GM21367 (cell line): ENCODE results near the gene TNFRSF8.

Experiments
- ATAC-seq: cut with Tn5 transposase; IDR thresholded peaks from one replicate; pipeline ENCODE4 v1.9.1; 2021; ENCODE audit not compliant: unreplicated experiment

Gene TNFRSF8

DNA sequence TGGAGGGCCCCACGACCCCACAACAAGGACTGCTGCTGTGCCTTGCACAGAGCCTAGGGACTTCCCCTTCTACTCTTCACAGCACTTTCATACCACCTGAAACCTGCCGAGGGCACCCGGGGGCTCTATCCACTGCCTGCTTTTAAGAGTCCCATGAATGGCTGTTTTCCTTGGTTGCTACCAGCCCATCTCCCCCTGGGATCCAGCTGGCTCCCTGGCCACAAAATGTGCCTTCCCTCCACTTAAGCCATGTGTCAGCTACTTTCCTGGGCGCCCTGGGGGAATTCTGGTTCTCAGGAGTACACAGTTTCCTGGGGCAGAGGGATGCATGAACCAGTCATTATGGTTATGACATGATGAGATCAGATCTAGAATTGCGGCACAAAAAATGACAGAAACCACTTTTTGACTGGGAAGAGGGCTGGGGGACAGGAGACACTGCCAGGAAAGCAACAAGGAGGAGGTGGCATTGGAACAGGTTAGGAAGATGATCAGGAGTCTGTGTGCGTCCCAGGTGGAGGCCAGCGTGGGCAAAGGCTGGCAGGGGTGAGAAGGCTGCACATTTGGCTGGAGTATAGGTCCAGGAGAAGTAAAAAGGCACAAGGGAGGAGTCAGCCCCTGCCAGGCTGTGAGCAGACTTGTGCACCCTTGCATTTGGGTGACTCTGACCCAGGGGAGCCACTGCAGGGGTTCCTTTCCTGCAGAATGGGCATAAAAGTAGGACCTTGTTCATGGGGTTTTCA is 3.2 kb upstream of the TNFRSF8 start:
- ATAC-seq, result no peak

DNA sequence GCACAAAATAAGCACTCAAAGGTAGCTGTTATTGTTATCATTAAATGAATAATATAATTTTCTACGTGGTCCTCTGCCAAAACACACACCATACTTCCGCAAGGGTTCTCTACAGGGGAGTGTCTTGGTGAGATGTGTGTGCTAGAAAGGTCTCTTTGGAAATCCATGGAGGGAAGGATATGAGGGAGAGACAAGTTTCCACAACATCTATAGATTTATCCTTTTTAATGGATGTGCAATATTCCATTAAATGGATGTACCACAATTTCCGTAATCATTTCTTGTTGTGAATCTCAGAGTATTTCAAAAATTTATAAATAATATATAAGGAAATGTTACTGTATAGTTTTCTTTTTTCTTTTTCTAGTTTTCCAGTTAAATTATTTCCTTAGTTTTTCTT is 2.6 kb upstream of the TNFRSF8 start:
- no peak for ATAC-seq

DNA sequence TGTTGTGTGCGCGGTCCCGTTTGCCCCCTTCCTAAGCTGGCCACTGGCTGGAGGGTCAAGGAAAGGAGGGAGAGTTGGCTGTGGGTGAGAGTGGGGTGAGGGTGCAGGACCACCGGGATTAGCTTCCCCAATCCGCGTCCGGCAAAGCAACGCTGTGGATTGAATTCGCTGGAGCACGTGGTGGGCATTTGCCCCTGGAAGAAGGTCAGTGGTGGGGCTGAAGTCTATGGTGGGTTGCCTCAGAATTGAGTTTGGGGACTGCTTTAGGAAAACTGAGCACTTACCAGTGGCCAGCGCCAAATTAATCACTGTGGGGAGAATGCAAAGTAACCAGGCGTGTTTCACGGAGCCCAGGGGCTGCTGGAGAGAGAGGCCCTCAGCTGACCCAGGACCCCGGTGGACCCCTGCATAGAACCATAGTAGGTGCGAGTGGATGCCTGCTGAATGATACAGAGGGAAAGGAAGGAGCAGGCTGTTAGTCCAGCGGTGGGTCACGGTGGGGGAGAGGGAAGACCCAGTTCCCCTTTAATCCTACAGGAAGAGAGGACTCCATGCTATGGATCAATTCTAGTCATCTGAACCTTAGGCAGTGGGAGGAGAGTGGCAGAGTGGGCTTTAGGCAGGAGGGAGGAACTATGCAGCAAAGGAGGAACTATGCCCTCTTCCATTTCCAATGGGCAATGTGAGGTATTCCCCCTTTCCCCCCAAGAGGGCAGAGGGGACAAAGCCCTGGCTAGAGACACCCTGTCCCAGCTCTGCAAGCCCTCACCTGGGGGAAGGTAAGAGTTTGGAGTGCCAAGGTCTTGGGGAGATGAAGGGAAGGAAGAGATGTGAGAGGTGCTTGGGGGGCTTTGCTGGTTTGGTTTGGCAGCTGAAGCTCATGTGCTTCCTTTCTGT is 1.2 kb downstream of the TNFRSF8 start:
- ATAC-seq, result no peak

DNA sequence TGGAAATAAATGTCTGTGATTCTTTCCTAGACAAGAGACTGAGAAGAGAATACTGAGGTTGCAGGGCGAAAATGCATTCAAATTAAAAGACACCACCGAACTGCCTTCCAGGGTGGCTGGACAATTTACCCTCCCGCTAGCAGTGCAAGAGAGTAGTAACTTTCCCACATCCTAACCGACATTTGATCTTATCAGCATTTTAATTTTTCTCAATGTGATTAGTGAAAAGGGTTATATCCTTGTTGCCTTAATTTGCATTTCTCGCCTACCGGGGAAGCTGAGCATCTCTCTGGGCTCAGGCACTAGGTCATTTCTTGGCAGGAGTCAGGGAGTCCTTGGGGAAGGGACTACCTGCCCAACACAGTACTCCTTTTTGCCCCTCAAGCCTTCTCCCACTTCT is 2.8 kb downstream of the TNFRSF8 start:
- ATAC-seq, result no peak

DNA sequence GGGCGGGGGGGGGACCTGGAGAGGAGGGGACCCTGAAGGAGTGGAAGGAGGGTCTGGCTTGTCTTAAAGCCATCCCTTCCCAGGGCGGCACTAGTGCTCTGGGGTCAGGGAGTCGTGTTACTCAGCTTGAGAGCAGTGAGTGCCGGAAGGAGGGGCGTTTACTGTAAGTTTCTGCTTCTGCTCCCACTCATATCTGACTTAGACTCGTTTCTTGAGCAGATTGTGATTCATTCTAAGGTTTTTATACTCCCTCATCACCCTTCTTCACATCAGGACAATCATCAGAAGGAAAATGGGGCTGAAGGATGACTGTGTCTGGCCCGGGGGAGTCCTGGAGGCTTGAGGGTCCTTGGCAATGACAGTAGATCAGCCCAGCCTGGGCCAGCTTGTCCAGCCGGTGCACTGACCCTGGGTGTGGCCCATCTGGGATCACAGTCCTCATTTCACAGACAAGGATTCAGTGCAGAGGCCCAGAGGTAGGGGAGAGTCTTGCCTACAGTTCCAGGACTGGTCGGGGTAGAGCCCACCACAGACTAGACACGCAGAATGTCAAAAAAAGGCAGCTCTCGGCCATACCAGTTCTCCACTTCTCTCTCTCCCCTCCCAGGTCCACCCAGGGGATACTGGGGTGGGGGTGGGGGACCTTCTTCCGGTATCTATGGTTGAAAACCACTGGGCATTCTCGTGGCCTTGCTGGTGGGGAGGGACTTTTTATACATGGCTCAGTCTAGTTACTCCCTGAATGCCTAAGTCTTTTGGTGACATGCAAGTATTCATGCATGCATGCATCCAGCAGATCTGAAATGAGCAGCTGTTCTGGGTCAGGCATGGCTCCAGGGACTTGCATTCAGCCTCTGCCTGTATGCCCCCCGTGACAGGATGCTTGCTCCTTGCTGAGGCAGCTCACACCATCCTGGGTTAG is 5.1 kb downstream of the TNFRSF8 start:
- ATAC-seq, result no peak

GRCh38 chr1:12069623-12070244 is 6.6 kb downstream of the TNFRSF8 start:
- no peak for ATAC-seq

DNA sequence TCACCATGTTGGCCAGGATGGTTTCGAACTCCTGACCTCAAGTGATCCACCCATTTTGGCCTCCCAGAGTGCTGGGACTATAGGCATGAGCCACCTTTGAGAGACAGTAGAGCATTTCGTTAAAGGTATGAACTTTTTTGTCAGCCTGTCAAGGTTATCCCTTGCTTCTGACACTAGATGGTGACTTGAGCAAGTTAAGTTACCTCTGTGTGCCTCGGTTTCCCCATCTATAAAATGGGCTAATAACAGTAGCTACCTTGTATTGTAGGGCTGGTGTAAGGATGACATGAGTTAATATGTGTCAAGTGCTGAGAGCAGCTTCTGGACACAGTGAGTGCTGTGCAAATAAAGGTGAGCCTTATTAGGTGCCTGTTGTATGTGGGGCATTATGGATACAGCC is 8.8 kb downstream of the TNFRSF8 start:
- ATAC-seq, result no peak

DNA sequence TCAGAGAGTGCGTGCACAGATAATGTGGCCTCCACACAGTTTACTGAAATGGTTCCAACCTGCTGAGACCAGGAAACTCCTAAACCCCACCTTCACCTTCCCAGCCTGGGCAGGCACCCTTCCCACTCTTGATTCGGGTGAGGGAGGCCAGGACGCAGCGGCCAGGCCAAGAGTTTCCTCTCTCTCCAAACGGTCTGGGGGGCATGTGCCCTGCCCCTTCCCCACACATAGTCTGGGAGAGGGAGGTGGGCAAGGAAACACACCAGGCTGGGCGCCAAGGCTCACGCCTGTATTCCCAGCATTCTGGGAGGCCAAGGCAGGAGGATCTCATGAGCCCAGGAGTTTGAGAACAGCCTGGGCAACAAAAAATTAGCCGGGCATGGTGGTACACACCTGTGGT is 9.6 kb downstream of the TNFRSF8 start:
- ATAC-seq, result no peak

GRCh38 chr1:12073796-12074195 is 10.7 kb downstream of the TNFRSF8 start:
- no peak for ATAC-seq

GRCh38 chr1:12075195-12076114 is 12.4 kb downstream of the TNFRSF8 start:
- no peak for ATAC-seq

DNA sequence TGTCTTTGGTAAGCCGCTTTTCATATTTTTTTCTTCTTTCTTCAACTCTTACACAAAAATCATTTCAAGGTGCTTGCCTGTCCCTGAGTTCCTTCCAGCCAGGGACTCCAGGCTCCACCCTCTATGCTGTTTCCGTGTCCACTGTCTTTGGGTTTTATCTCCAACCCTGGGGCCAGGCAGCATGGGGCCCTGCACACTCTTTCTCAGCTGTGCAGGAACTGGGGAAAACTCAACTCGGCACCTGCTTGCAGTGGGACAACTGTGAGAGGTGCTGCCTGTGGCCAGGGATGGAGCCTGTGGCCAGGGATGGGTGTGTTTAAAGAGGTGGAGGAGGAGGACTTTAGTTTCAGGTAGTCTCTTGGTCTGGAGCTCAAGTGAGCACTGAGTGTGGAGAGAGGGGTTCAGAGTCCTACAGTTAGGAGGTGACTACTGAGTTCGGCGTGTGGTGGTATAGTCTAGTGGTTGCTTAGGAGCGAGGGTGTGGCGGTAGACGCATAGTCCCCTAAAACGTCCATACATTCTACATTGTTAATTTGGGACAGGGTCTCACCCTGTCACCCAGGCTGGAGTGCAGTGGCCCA is 13.4 kb downstream of the TNFRSF8 start:
- ATAC-seq, result no peak

- ATAC-seq, result no peak
These were observed 15.5 kb downstream of the TNFRSF8 start for GRCh38 chr1:12078575-12078937.

DNA sequence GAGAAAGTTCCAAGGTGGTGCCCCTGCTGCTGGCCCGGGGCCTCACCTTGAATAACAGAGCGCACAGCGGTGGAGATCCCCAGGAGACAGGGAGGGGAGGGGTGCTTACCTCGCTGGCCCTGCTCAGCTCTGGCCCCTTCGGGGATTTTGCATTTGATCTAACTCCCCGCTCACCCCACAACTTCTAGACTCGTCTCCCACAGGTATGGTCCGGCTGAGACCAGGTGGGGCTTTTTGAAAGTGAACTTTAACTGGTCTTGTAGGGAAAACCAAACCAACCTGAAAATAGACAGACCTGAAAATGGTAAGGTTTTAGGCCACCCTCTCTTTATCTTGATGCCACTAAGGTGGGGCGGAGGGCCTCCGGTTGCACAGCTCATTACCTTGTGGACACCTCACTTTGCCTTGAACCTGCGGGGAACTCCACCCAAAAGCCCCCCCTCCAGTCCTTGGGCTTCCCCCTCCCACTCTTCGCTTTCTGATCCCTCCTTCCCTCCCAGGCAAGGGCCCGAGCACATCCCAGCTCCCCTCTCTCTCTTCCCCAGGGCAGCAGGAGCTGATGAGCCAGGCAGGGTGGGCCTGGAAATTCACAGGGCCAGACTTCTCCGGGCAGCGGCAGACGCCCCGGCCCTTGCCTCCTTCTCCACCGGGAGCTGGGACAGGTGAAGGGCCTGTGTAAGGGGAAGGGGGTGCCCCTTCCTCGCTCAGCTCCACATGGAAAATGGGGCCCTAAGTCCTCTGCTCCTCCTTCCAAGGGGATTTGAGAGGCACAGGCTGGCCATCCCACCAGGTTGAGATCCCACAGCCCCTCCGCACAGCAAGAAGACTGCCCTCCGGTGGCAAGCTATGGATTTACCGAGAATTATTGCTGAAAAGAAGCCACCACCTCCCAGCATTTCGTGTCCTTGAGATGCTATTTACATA is 16.1 kb downstream of the TNFRSF8 start:
- ATAC-seq, result no peak

- ATAC-seq, result no peak
These were observed 17.1 kb downstream of the TNFRSF8 start for GRCh38 chr1:12080156-12080555.

DNA sequence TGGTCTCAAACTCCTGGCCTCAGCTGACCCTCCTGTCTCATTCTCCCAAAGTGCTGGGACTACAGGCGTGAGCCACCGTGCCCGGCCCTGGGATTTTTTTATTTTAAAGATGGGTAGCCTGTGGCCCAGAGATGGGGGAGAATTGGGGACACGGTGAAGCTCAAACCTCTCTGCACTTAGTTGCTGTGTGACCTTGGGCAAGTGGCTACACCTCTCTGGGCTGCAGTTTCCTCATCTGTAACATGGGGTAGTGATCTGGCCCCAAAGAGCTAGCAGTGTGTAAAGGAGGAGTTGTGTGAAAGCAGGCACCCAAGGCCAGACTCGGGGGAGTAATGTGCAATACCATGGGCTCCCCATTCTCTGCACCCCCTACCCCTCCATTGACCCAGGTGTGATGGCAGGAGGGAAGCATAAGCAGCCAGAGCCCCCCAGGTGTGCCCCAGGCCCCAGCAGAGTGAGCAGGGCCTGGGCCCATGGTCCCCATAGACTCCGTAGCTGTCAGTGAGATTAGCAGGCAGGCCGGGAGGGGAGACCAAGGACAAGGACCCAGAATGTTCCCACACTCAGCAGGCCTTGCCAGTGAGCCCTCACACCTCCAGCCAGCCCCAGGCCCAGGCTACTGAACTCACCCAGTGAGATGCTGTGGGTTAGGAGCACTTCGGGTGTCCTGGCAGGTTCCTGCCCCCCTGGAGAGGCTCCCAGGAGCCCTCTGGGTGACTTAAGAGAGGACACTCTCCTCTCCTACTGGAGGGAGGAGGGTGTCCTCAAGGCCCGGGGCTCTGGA is 17.9 kb downstream of the TNFRSF8 start:
- ATAC-seq, result no peak

- no peak for ATAC-seq
These were observed 18.7 kb downstream of the TNFRSF8 start for GRCh38 chr1:12081648-12082396.

GRCh38 chr1:12082988-12083387 is 19.9 kb downstream of the TNFRSF8 start:
- no peak for ATAC-seq
